NT2/D1 (cell line): Measurements from ENCODE around the gene CHMP4B.

ENCODE experiments used
- DNase-seq: peaks from one replicate; pipeline ENCODE4 v3.0.0-alpha.2; 2011; ENCODE audit warnings: low read depth, low spot score
- H3K27me3 ChIP-seq: 2 replicates; pipeline ENCODE4 v1.6.0; 2011; ENCODE audit warnings: mild to moderate bottlenecking; ENCODE audit not compliant: insufficient read length, insufficient read depth
- H3K36me3 ChIP-seq: 2 replicates; pipeline ENCODE4 v1.6.1; 2011; ENCODE audit warnings: mild to moderate bottlenecking, low read length, mixed read lengths; ENCODE audit not compliant: insufficient read depth, insufficient read length
- H3K4me1 ChIP-seq: 2 replicates; pipeline ENCODE4 v1.5.1; 2011; ENCODE audit not compliant: insufficient read depth, insufficient read length
- H3K4me3 ChIP-seq: 2 replicates; pipeline ENCODE4 v1.5.1; 2011; ENCODE audit warnings: low read depth; ENCODE audit not compliant: insufficient read length
- H3K9ac ChIP-seq: 2 replicates; pipeline ENCODE4 v1.6.0; 2011; ENCODE audit warnings: low read depth; ENCODE audit not compliant: insufficient read length
- H3K9me3 ChIP-seq: 2 replicates; pipeline ENCODE4 v1.5.1; 2011; ENCODE audit warnings: mild to moderate bottlenecking, low read length; ENCODE audit not compliant: insufficient read depth
- SUZ12 ChIP-seq: IDR thresholded peaks from 2 replicates; pipeline ENCODE4 v1.6.1; 2011; ENCODE audit not compliant: insufficient read length, insufficient read depth; ENCODE audit errors: extremely low read depth
- YY1 ChIP-seq: IDR thresholded peaks from 2 replicates; pipeline ENCODE4 v1.6.1; 2011; ENCODE audit not compliant: insufficient read length, insufficient read depth
- ZNF274 ChIP-seq: IDR thresholded peaks from 2 replicates; pipeline ENCODE4 v1.6.1; 2011; ENCODE audit warnings: mild to moderate bottlenecking, low read depth, low read length

The CHMP4B gene

GRCh38 chr20:33902011-33902410, 90.9 kb downstream of the CHMP4B start:
- Histone ChIP-seq H3K4me3 (no peak overlapping the region), H3K4me1 (peaks cover 3% of the 10 kb centered on the region), H3K9ac (no peak overlapping the region), H3K27me3 (no peaks in the 10 kb centered on the region), H3K9me3 (no peaks in the 10 kb centered on the region), H3K36me3 (no peaks in the 10 kb centered on the region)
- TF ChIP-seq YY1: no peak
- no peak for TF ChIP-seq SUZ12
- TF ChIP-seq ZNF274: no peak
- no peak for DNase-seq
